Measurements from ENCODE around the gene LPCAT3.

LPCAT3 gene

GRCh38 chr12:6950811-6951540 is 67.3 kb downstream of the LPCAT3 start, which contains the start of gene PTPN6:
TSS of gene PTPN6 (plus strand) at chr12:6951356. CDS start at chr12:6951513, 157 bp downstream.
- no peak for DNase-seq

- DNase-seq = no peak
Observed at GRCh38 chr12:6950401-6950801, 67.9 kb downstream of the LPCAT3 start.

- no peak for DNase-seq
Observed at GRCh38 chr12:6948873-6949594, 69.2 kb downstream of the LPCAT3 start.

DNA sequence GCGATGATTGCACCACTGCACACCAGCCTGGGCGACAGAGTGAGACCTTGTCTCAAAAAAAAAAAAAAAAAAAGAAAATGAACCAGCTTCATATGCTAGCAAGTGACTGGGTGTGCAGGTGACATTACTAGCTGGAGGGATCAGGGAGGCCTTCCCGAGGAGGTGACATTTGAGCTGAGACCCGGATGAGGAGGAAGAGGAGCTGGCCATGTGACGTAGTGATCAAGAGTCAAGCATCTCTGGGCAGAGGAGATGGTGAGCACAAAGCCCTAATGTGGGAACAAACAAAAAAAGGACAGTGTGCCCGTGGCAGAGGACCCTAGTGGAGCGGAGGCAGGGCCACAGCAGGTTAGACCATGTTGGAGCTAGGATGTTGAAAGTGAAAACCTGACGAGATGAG is 70.7 kb downstream of the LPCAT3 start:
- no peak for DNase-seq

DNA sequence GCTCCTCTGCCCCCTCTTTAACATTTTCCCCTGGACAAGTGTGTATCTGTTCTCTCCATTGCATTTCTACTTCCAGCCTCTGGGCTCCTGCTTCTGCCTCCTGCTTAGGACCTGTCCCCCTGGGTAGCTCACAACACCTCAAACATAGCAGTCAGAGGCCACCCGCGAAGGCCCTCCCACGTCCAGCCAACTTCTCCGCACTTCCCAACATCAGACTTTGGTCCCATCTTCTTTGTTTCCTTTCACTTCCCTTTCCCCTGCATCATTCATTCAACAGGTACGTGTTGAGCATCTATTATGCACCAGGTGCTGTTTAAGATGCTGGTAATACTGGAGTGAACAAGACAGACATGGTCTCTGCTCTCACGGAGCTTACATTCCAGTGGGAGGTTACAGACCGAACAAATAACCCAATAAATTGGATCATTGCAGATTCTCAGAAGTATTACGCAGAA is 71.3 kb downstream of the LPCAT3 start:
- DNase-seq = no peak

- DNase-seq = peak; percentile 73
Observed at GRCh38 chr12:6946033-6946919, 72.0 kb downstream of the LPCAT3 start.

DNA sequence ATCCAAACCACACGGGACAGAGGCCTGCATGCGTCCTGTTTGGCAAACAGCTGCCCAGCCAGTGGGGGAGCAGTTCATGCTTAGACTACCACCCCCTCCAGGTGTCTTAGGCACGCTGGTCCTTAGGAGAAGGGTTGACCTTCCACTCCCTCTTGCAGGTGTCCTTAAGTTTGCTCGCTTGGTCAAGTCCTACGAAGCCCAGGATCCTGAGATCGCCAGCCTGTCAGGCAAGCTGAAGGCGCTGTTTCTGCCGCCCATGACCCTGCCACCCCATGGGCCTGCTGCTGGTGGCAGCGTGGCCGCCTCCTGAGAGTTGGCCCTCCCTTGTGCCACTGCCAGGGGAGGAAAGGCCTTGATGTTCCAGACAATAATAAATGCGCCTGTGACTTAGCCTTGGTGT is 72.7 kb downstream of the LPCAT3 start:
- DNase-seq = no peak

DNA sequence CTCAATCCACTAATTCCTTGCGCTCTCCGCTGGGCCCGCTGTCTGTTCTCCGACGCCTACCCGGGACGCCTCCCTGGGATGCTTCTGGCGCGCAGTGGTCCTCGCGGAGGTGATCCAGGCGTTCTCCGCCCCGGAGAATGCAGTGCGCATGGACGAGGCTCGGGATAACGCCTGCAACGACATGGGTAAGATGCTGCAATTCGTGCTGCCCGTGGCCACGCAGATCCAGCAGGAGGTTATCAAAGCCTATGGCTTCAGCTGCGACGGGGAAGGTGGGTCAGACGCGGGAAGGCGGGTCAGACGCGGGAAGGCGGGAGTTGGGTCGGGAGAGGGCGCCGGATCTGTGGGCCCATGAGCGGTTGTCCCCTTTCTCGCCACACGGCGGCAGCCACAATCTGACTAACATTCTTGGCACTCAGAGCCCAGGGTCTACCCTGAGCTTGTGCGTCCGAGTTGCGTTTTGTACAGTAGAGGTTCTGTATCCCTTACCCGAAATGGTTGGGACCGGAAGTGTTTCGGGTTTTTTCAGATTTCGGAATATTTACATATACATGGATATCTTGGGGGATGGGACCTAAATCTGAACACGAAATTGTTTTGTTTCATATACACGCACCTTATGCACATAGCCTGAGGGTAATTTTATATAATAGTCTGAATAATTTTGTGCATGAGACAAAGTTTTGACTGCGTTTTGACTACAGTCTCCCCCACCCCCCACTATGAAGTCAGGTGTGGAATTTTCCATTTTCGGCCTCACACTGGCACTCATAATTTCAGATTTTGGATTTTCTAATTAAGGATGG is 73.7 kb downstream of the LPCAT3 start:
- DNase-seq = no peak

GRCh38 chr12:6943722-6944380 is 74.4 kb downstream of the LPCAT3 start, which contains the start of the genes C12orf57 and RNU7-1:
TSS of gene C12orf57 (plus strand) at chr12:6944022. CDS start at chr12:6944122, 100 bp downstream.
TSS of gene RNU7-1 (plus strand) at chr12:6943816.
- DNase-seq = no peak

DNA sequence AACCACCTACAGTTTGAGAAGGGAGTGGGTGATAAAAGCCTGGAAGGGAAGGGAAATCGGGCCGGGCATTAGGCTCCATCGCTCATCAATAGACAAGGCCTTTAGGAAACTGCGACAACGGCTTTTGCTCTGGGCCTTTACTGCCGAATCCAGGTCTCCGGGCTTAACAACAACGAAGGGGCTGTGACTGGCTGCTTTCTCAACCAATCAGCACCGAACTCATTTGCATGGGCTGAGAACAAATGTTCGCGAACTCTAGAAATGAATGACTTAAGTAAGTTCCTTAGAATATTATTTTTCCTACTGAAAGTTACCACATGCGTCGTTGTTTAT is 74.9 kb downstream of the LPCAT3 start:
- DNase-seq = peak; percentile 78

DNA sequence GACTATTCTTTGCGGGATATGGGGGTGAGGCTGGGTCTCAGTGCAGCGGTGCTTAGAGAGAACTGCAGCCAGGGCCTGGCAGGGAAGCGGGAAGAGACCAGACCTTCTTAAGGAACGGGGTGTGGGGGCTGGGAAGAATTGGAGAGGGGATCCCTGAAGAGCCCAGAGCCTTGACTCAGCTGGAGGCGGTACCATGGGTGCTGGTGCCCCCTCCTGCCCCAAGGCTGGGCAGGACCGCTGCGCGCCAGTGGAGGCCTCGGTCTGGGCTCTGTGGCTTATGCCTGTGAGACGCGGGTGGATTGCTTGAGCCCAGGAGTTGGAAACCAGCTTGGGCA is 76.0 kb downstream of the LPCAT3 start:
- DNase-seq = no peak

GRCh38 chr12:6941782-6942181 is 76.5 kb downstream of the LPCAT3 start:
- DNase-seq = no peak

DNA sequence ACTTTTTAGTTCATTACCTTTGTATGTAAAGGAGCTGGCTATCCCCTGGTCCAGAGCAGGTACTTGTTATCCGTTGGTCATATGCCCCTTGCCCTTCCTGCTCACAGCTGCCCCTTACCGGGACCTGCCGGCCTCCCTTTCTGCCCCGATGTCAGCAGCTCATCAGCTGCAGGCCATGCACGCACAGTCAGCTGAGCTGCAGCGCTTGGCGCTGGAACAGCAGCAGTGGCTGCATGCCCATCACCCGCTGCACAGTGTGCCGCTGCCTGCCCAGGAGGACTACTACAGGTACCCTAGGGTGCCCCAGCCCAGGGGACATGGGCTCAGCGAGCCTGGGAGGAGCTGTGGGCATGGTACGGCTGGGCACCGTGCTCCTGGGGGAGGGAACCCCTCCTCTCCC is 77.0 kb downstream of the LPCAT3 start:
- no peak for DNase-seq

DNA sequence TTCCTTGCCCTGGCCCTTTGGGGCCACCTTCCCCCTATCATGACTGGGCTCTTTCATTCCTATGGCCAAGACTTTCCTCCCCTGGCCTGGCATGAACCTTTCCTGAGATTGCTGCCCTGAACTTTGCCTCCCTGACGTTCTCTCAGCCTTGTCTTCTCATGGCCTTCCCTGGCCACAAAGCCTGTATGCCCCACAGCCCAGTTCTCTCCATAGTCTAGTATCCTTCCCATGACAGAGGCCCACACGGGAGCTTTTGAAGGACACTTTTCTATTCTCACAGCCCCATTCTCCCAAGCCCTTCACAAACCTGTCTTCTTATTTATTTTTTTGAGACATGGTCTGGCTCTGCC is 79.1 kb downstream of the LPCAT3 start:
- no peak for DNase-seq

DNA sequence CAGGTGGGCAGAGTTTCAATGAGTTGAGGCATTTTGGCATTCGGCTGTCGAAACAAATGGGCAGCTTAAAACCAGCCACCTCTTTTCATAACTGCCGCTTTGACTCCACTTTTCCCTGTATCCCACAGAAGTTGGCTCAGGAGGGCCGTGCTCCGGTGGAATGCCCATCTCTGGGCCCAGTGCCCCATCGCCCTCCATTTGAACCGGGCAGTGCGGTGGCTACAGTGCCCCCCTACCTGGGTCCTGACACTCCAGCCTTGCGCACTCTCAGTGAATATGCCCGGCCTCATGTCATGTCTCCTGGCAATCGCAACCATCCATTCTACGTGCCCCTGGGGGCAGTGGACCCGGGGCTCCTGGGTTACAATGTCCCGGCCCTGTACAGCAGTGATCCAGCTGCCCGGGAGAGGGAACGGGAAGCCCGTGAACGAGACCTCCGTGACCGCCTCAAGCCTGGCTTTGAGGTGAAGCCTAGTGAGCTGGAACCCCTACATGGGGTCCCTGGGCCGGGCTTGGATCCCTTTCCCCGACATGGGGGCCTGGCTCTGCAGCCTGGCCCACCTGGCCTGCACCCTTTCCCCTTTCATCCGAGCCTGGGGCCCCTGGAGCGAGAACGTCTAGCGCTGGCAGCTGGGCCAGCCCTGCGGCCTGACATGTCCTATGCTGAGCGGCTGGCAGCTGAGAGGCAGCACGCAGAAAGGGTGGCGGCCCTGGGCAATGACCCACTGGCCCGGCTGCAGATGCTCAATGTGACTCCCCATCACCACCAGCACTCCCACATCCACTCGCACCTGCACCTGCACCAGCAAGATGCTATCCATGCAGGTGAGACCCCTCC is 79.7 kb downstream of the LPCAT3 start:
- DNase-seq = no peak

- DNase-seq = peak; percentile 77
Observed at GRCh38 chr12:6937481-6938352, 80.6 kb downstream of the LPCAT3 start.

GRCh38 chr12:6936636-6937480 is 81.4 kb downstream of the LPCAT3 start:
- no peak for DNase-seq

- no peak for DNase-seq
Observed at GRCh38 chr12:6936194-6936635, 82.1 kb downstream of the LPCAT3 start.

Data from 8988T (cell line).